ENCODE results near the gene DOCK1.
"Not testable (repeated sequence)": the region's sequence is repeated elsewhere in the genome, so short reads cannot be mapped to it uniquely, and the experiment has no call there.

DOCK1 gene

GRCh38 chr10:126903656-126904360 lies 1.4 kb upstream of the DOCK1 start:
- DNase-seq, result no peak

GRCh38 chr10:126904516-126904817 lies 761 bp upstream of the DOCK1 start:
- DNase-seq, result no peak

GRCh38 chr10:126905776-126906703 lies 812 bp downstream of the DOCK1 start:
- no peak for DNase-seq

- DNase-seq, result no peak
Observed at GRCh38 chr10:126906704-126907422, 1.6 kb downstream of the DOCK1 start.

- DNase-seq, result no peak
Observed at GRCh38 chr10:126907423-126907970, 2.3 kb downstream of the DOCK1 start.

- no peak for DNase-seq
Observed at GRCh38 chr10:126908225-126908624, 3.0 kb downstream of the DOCK1 start.

GRCh38 chr10:126908729-126909128 lies 3.5 kb downstream of the DOCK1 start:
- no peak for DNase-seq

- DNase-seq, result no peak
Observed at GRCh38 chr10:126909147-126909546, 3.9 kb downstream of the DOCK1 start.

GRCh38 chr10:126910196-126910595 lies 5.0 kb downstream of the DOCK1 start:
- no peak for DNase-seq

- DNase-seq, result no peak
Observed at GRCh38 chr10:126910798-126911197, 5.6 kb downstream of the DOCK1 start.

- DNase-seq, result no peak
Observed at GRCh38 chr10:126911301-126911700, 6.1 kb downstream of the DOCK1 start.

- DNase-seq, result no peak
Observed at GRCh38 chr10:126913316-126913715, 8.1 kb downstream of the DOCK1 start.

GRCh38 chr10:126914561-126914960 lies 9.3 kb downstream of the DOCK1 start:
- DNase-seq, result no peak

GRCh38 chr10:126916952-126917351 lies 11.7 kb downstream of the DOCK1 start:
- DNase-seq, result not testable (repeated sequence)

- no peak for DNase-seq
Observed at GRCh38 chr10:126917375-126917774, 12.1 kb downstream of the DOCK1 start.

- DNase-seq, result no peak
Observed at GRCh38 chr10:126917975-126918908, 13.0 kb downstream of the DOCK1 start.

GRCh38 chr10:126919426-126919825 lies 14.2 kb downstream of the DOCK1 start:
- no peak for DNase-seq

GRCh38 chr10:126921162-126921561 lies 15.9 kb downstream of the DOCK1 start:
- DNase-seq, result no peak

GRCh38 chr10:126921974-126922525 lies 16.8 kb downstream of the DOCK1 start:
- DNase-seq, result no peak

- DNase-seq, result no peak
Observed at GRCh38 chr10:126924180-126924914, 19.1 kb downstream of the DOCK1 start.

GRCh38 chr10:126924915-126925300 lies 19.7 kb downstream of the DOCK1 start:
- no peak for DNase-seq
